ENCODE measurements around the gene TICRR.
A peak's percentile ranks its signal among the peaks of the same experiment; 100 is the strongest.

Gene TICRR

DNA sequence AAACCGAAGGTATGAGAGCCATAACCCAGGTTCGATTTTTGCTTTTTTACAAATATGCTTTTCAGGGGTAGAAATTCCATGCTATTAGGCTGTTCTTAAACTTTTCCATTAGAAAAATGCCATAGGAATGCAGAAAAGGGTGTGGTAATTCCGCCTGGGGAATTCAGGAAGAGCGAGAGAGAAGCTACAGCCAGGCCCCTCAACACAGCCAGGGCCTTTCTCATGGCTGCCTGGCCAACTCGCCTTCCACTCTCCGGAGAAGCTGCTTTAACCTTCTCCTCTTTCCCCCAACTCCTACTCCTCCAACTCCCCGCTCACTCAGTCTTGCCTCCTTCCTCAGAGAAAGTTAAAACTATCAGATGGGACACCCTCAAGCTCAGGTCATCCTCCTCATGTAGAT is 9.1 kb upstream of the TICRR start:
- no peak overlapping the region for H3K27ac ChIP-seq
- no peak overlapping the region for H3K9ac ChIP-seq
- no peak overlapping the region for H3K4me3 ChIP-seq (ENCODE audit: low read depth, low read length)
- H3K9me3 ChIP-seq (ENCODE audit: control insufficient read depth, low read length): no peaks in the 10 kb centered on the region
- no peaks in the 10 kb centered on the region for H3K79me2 ChIP-seq
- H2AFZ ChIP-seq: no peak overlapping the region
- H3K36me3 ChIP-seq (ENCODE audit: control insufficient read depth, insufficient read depth, low read length): no peaks in the 10 kb centered on the region
- TF ChIP-seq, protein P1, sequence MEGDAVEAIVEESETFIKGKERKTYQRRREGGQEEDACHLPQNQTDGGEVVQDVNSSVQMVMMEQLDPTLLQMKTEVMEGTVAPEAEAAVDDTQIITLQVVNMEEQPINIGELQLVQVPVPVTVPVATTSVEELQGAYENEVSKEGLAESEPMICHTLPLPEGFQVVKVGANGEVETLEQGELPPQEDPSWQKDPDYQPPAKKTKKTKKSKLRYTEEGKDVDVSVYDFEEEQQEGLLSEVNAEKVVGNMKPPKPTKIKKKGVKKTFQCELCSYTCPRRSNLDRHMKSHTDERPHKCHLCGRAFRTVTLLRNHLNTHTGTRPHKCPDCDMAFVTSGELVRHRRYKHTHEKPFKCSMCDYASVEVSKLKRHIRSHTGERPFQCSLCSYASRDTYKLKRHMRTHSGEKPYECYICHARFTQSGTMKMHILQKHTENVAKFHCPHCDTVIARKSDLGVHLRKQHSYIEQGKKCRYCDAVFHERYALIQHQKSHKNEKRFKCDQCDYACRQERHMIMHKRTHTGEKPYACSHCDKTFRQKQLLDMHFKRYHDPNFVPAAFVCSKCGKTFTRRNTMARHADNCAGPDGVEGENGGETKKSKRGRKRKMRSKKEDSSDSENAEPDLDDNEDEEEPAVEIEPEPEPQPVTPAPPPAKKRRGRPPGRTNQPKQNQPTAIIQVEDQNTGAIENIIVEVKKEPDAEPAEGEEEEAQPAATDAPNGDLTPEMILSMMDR (IDR thresholded peaks at IDR 0.05): no peak
- H3K4me2 ChIP-seq (ENCODE audit: low read length): no peak overlapping the region
- H3K4me1 ChIP-seq: no peaks in the 10 kb centered on the region
- H3K27me3 ChIP-seq (ENCODE audit: control insufficient read depth, insufficient read depth, low read length): no peaks in the 10 kb centered on the region

DNA sequence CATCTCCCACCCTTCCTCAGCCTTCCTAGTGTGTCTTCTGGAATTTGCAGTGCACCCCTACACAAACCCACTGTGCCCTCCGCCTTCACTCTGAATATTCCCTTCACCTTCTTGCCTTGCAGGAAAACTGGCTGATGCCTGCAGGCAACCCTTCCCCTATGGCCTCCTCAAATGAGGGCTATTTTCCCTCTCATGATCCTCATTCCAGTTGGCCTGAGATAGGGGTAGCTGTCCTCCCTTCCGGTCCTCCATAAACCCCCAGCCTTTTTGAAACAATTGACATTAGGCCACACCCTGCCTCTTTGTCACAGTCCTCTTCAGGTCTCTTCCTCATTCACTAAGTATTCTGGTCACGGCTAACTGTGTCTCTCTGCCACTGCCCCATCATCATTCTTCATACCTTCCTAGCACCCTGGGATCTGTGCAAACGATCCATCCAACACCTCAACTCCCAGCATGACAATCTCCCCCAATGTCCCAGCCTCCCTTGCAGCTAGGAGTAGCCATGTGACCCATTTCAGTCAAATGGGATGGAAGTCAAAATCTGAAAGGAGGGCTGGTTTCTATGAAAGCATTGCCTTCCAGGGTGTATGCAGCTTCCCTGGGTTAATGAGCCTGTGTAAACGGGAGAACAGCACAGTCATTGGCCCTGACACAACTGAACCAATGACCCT is 8.5 kb upstream of the TICRR start:
- Histone ChIP-seq H3K4me3 (ENCODE audit: low read depth, low read length) (no peak overlapping the region), H3K9me3 (ENCODE audit: control insufficient read depth, low read length) (no peaks in the 10 kb centered on the region), H3K9ac (no peak overlapping the region), H3K27ac (no peak overlapping the region), H3K36me3 (ENCODE audit: control insufficient read depth, insufficient read depth, low read length) (no peaks in the 10 kb centered on the region), H2AFZ (no peak overlapping the region), H3K4me1 (no peaks in the 10 kb centered on the region), H3K27me3 (ENCODE audit: control insufficient read depth, insufficient read depth, low read length) (no peaks in the 10 kb centered on the region), H3K79me2 (no peaks in the 10 kb centered on the region), H3K4me2 (ENCODE audit: low read length) (no peak overlapping the region)
- TF ChIP-seq, protein P1 (IDR thresholded peaks at IDR 0.05): no peak

DNA sequence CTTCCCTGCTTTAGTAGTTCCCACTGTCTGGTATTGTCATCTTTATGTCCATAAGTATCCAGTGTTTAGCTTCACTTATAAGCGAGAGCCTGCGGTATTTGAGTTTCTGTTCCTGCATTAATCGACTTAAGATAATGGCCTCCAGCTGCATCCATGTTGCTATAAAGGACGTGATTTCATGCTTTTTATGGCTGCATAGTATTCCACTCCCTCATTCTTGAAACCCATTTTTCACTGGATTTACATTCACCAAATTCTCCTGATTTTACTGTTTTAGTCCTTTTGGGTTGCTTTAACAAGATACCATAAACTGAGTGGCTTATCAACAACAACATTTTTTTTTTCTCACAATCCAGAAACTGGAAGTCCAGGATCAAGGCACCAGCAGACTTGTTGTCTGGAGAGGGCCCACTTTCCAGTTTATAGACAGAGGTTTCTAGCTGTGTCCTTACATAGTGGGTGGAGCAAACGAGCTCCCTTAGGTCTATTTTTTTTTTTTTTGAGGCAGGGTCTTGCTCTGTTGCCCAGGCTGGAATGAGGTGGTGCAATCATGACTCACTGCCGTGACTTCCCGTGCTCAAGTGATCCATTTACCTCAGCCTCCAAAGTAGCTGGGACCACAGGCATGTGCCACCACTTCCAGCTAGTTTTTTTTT is 6.1 kb upstream of the TICRR start:
- Histone ChIP-seq H3K79me2 (no peaks in the 10 kb centered on the region), H3K27ac (no peak overlapping the region), H3K4me1 (no peaks in the 10 kb centered on the region), H3K27me3 (ENCODE audit: control insufficient read depth, insufficient read depth, low read length) (no peaks in the 10 kb centered on the region), H3K36me3 (ENCODE audit: control insufficient read depth, insufficient read depth, low read length) (no peaks in the 10 kb centered on the region), H3K4me3 (ENCODE audit: low read depth, low read length) (no peak overlapping the region), H3K9me3 (ENCODE audit: control insufficient read depth, low read length) (no peaks in the 10 kb centered on the region), H3K9ac (no peak overlapping the region), H2AFZ (no peak overlapping the region), H3K4me2 (ENCODE audit: low read length) (no peak overlapping the region)
- TF ChIP-seq, protein P1 (IDR thresholded peaks at IDR 0.05): no peak

DNA sequence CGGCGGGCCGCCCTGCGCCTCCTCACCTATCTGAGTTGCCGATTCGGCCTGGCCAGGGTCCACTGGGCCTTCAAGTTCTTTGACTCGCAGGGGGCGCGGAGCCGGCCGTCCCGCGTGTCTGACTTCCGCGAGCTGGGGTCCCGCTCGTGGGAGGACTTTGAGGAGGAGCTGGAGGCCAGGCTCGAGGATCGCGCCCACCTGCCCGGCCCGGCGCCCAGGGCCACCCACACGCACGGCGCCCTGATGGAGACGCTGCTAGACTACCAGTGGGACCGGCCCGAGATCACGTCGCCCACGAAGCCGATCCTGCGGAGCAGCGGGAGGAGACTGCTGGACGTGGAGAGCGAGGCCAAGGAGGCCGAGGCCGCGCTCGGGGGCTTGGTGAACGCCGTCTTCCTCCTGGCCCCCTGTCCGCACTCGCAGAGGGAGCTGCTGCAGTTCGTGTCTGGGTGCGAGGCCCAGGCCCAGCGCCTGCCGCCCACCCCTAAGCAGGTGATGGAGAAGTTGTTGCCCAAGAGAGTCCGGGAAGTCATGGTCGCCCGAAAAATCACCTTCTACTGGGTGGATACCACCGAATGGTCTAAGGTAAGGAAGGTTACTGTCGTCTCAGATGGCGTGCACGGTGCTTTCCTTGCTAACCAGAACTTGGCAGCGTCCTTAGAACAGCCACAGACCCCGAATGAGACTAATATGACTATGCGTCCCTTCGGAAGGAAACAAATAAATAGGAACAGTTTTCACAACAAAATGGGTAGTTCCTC is 567 bp downstream of the TICRR start:
- no peaks in the 10 kb centered on the region for H3K9me3 ChIP-seq (ENCODE audit: control insufficient read depth, low read length)
- no peaks in the 10 kb centered on the region for H3K36me3 ChIP-seq (ENCODE audit: control insufficient read depth, insufficient read depth, low read length)
- no peaks in the 10 kb centered on the region for H3K27me3 ChIP-seq (ENCODE audit: control insufficient read depth, insufficient read depth, low read length)
- H3K4me3 ChIP-seq (ENCODE audit: low read depth, low read length): peak overlapping the region; percentile 58
- no peaks in the 10 kb centered on the region for H3K4me1 ChIP-seq
- H2AFZ ChIP-seq: peak overlapping the region; percentile 81
- H3K27ac ChIP-seq: no peak overlapping the region
- H3K4me2 ChIP-seq (ENCODE audit: low read length): peak overlapping the region; percentile 80
- TF ChIP-seq, protein P1 (IDR thresholded peaks at IDR 0.05): no peak
- H3K79me2 ChIP-seq: no peaks in the 10 kb centered on the region
- H3K9ac ChIP-seq: no peak overlapping the region

Measured in parathyroid adenoma (tissue), 2 donors.